Central memory CD4-positive, alpha-beta T cell (primary cell): Measurements from ENCODE around the gene GLCE.
A peak's percentile ranks its signal among the peaks of the same experiment; 100 is the strongest.

Experiments used
- DNase-seq: peaks from one replicate; pipeline ENCODE4 v3.0.0; 2022
- total RNA-seq, 3 experiments: gene quantifications; one replicate each; lab custom pipeline; 2026; lab: John Stamatoyannopoulos, UW

The GLCE gene
- 10.7 to 18.3 (median 10.8) reads per million in 3 experiments for total RNA-seq

DNA sequence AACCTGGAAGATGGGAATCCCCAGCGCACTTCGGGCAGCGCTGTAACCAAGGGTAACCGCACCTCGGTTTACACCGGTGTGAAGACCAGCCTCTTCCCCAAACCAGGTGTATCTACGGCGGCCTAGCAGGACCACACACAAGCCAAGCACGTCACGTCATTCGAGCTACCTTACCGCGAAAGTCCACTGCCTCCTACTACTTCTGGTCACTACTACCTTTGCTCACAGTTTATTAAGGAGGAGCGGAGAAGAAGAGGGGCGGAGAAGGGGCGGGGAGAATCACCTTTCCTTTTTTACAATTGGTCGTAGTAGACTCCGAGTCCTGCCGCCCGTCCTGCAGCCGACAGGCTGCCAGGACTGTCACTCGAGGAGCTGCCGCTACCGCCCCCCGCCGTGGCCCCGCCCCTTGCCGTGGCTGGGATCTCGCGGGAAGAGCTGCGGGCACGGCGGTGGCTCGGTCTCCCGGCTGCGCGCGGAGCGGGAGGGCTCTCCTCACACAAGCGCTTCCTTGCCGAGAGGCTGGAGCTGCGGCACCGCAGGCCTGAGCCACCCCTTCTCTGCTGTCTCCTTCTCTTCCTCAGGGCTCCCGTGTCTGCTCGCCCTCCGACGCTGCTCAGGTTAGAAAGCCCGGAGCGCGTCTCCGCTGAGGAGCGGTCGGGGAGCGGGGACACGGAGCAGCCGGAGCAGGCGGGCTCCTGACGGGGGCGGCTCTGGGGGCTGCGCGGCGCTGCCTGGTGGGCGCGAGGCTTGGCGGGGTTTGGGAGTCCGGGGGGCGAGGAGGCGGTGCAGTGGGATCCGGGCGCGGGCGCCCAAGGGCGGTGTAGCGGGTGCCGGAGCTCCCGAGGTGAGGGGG, at the start of gene GLCE:
GLCE (plus strand) TSS at position 495 of the 853 bp plus-strand sequence. CDS start 95,172 bp downstream, outside the sequence.
- peak; percentile 92 for DNase-seq

DNA sequence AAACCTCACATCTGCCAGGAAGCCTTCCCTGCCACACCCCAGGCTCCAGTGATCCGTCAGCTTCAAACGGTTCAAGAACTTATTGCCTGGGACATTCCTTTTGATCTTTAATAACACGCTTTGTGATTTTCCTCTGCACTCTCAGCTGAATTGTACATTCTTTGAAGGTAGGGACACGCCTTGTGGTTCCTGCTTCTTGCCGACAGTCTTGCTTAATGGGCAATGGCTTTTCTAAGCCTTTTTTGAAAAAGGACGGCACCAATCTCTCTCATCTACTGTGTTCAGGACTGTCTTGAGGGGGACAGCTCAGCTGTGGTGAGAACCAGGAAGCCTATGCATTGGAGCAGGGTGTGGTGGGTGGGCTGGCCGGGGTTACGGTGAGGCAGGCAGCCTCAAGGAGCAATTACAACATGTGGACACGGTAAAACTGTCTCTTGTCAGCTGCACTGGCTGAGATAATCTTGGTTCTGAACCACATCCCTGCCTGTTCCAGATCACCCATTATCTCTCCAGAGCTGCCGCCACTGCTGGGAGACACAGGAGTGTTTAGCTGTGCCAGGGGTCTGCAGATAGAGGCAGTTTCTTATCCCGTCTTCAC, 46.0 kb upstream of the GLCE start:
- DNase-seq = no peak

DNA sequence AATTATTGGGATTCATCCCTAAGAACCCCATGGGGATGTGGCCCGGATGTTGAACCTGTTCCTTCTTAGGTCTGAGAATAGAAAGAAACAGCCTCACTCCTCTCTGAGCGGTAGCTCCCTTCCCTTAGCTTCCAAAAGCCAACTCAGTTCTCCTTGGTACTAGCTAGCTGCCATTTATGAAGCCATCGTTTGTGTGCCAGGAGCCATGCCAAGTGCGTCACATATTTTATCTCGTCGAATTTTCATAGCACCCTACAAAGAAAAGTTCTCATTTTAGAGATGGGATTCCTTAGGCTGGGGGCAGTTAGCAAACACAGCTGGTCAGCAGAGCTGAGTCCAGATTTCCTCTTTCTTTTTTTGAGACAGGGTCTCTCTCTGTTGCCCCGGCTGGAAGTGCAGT, 45.4 kb upstream of the GLCE start:
- DNase-seq = no peak

DNA sequence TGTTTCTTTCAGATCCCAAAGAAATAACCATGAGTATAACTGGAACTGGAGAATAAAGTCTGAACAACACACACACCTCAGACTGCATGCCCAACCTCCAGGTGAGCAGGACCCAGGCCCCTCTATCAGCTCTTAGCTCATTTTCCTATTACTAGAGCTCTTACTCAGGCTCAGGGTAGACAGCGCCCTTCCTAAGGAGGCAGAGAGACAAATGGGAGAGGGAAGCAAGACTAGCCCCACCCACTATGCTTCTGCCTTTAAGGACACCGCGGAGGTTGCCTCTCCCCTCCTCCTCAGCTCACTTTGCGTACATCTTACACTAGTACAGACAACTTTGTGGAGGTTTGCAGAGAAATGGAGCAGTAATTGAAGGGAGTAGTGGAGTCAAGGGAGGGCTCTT, 44.0 kb upstream of the GLCE start:
- DNase-seq = no peak

DNA sequence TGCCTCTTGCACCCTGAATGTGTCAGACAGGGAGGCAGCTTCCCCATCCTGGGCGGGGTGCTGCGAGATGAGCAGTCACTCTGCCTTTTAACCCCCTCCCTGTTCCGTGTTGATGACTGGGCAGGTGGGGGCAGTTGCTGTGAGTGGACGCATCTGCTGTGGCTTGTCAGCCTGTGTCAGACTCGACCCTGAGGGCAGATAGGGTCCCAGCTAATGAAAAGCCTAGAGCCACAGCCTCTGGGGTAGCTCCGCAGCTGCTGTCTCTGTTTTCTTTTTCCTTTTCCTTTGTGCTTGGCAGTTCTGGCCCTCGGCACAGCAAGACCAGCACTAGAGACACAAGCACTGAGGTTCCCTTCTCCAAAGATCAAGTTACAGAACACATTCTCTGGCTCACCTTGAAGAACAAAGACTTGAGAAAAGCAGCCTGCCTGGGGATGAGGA, 43.0 kb upstream of the GLCE start:
- no peak for DNase-seq

DNA sequence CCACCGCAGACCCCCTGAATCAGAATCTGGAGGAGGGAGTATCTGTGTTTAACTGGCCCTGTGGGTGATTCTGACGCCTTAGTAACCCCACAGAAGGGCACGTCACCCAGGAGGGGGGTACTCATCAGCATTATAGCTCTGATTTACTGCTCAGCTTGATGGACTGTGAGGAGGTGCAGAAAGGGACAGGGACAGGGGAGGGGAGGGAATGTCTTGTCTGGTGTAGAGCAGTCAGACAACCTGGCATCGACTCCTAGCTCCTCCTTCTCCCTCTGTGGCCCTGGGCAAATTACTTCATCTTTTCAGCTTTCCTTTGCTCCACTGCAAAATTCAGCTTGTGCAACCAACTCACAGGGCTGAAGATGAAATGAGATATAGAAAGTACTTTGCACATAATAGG, 42.3 kb upstream of the GLCE start:
- DNase-seq = no peak

DNA sequence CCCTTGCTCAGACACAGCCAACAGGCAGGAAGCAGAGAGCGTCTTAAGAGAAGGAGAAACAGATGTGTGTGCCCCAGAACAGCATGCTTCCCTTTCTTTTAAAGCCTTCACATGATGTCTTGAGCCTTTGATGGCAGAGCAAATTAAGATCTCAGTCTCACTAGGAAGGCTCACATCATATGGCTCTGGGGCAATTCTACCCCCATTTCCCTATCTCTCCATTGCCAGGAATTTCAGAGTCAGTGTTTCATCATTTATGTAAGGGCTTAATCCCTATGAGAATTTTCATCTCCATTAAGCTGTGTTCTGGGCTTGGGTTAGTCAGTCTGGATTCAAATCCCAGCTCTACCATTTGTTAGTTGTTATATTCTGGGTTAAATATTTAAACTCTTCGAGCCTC, 41.4 kb upstream of the GLCE start:
- DNase-seq = no peak

DNA sequence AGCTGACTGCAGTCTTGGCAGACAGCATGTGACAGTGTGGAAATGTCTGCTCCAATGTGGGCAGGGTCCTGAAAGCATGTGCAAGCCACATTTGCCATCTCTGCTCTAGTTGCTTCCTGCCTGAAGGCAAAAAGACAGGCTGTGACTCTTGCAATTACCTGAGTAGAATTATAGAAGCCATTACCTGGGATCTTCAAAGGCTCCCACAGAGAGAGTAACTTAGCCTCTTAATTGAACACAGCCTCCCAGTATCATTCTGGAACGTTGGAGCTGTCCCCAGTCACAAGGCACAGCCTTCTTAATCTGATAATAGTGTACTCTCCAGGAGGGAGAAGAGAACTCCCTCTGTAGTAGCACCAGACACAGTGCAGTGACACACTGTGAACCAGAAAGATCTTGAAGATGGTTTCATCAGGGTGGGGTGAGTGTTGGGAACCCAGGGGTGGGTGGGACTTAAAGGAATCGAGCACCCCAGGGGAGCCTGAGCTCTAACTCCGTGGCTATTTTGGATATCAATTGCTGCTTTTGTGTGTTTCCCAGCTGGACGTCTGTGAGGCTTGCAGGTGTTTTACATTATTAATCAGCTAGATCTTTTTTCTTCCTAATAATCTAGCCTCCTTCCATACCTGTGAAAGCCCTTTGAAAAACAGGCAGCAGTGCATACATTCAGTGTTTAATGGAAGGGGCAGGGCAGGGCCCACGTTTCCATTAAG, 40.6 kb upstream of the GLCE start:
- DNase-seq = no peak

DNA sequence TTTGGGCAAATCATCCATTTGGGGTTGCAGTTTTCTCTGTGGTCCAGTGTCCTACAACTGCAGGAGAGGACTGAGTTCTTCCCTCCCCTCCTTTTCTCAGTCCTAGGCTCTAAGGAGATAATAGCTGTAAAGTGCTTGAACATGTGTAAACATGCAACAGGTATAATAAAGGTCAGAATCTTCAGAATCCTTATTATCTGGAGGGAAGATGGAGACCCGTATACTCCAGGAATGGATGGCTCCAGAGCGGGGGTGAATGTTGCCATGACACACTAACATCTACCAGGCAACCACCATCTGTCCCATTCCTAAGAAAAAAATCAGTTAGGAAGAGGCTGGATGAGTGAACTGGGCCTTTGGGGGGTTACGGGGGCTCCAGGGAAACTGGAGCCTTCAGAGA, 39.7 kb upstream of the GLCE start:
- no peak for DNase-seq

DNA sequence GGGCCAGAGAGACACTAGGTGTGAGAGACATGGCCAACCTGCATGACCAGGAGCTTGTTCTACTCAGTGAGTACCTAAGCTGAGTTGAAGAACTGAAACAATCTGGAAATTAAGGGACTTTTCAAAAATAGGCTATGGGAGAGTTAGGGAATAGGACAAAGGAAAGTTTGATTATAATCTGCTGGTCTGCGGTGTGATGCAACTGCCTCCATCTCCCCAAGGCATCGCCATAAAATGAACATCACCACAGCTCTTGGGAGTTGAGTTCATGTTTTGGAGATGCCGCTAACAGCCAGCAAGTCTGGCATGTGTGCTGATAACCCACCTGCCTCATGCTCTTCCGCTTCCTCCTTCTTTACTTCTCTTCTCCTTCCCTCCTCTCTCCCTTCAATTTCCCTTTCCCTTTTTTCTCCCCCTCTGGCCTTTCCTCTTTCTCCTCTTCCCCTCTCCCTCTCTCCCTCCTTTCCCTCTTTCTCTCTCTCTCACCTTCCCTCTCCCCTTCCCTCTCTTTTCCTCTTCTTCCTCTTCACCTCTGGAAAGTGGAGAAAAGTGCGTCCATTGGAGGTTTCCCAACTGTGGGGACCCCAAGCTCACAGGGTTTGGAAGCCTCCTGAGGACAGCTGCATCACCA, 39.1 kb upstream of the GLCE start:
- DNase-seq = no peak

DNA sequence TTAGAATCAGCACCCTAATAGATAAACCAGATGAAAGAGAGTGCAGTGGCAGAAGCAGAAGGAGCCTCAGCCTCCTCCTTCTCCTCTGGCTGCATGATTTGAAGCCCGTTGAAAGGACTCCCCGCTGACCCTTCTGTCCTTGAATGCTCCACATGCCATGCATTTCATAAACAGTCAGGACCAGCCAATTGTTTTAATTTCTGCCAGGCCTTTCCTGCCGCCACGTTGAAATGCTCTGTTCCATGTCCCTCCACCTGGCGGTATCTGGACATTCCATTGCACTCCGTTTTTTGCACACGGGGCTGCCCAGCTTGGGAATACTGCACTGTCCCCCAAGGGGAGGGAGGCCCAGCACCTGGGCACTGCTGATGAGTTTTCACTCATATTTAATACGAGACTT, 35.2 kb upstream of the GLCE start:
- no peak for DNase-seq

DNA sequence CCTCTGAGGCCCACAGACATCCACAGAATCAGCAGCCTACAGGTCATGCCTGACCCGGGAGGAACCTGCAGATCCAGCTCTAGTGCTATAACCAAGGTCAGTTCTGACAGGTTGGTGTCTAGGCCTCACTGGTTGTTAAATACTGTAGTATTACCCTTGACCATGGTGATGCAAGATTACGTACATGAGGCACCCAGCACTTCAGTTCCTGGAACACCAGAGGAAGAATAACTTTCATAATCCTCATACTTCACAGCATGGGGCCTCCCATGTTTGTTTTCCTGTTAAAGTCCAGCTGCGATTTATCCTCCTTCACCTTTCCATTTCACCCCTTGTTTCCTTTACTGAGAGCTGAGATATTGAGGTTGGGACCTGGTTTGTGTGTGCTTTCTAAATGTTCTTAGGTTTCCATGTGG, 34.4 kb upstream of the GLCE start:
- DNase-seq = no peak

DNA sequence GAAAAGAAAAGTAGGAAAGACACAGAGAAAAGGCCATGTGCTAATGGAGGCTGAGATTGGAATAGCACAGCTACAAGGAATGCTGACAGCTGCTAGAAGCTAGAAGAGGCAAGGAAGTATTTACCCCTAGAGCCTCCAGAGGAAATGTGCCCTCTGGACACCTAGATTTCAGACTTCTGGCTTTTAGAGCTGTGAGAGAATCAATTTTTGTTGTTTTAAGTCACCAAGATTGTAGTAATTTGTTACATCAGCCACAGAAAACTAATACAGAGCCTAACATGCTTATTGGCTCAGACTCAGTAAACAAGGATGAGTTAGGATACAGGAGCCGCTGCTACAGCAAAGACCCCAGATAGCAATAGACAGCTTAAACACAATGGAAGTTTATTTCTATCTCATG, 33.1 kb upstream of the GLCE start:
- no peak for DNase-seq

DNA sequence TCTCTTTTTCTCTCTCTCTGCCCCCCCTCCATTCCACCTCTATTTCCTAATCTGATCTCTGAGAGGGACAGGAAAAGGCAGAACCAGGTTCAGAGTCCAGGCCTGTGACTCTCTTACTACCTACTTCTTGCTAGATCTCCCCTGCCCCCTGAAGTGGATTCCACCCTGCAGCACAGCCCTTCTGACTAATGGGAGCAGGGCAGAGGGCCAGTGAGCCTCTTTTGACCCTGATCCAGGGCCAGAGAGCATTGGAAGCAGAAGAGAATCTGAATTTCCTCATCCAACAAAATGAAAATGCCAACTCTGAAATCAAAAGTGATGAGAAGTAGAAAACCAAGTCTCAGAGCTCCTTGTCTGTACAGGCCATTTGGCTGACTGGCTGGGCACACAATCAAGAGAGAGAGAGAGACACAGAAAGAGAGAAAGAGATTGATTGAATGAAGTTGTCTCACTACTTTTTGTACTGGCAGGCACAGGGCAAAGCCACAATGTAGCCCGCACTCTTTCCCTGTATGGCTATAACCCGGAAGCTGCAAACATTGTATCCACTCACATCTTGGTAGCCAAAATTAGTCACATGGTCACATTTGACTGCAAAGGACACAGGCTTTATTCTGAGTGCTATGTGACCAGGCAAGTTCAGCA, 31.6 kb upstream of the GLCE start:
- DNase-seq = no peak

DNA sequence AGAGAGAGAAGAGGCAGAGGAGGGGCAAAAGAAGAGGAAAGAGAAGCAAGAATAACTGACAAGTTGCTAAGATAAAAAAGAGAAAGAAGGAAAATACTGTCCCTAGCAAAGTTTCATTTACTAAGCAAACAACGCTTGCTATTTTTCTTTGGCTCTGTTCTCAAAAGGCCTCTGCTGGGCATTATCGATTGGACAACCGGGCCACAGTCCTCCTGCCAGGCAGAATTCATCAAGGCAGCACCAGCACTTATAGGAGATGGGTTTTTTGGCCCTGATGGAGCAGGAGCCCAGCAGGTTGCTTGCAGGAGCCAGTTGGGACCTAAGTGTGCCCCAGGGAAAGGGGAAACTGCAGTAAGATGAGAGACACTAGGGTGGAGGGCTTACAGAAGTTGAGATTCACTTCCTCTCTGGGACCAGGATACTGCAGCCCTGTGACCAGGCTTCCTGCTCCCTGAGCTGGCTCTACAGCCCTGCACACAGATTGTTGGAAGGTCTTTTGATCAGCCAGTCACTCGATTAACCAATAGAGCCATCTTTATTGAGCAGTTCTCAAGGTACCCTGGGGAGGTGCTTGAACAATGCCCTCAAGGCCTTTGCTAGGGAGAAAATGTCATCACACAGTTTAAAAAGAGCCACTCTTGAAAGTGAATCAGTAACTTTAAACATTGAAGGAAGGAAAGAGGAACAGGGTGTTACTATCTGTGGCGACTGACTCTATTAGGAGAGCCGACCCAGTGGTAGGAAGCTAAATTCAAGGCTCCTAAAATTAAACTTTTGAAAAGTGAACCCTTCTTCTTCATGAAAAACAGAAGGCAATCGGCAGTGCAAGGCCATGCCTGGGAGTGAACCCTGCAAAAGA, 28.8 kb upstream of the GLCE start:
- no peak for DNase-seq

DNA sequence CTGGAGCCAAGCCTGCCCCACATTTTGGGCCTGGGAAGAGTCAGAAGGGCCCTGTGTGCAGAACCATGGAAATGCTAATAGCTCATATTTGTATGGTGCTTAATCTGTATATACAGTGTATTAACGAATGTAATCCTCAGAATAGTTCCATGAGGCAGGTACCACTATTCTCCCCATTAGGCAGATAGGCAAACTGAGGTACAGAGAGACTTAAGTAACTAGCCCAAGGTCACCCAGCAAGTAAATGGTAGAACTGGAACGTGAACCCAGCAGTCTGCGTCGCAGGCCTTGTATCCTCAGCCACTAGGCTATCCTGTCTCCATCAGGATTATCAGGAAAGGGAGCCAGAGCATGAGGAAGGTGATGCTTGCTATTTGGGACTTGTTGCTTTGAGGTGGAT, 28.0 kb upstream of the GLCE start:
- DNase-seq = no peak

DNA sequence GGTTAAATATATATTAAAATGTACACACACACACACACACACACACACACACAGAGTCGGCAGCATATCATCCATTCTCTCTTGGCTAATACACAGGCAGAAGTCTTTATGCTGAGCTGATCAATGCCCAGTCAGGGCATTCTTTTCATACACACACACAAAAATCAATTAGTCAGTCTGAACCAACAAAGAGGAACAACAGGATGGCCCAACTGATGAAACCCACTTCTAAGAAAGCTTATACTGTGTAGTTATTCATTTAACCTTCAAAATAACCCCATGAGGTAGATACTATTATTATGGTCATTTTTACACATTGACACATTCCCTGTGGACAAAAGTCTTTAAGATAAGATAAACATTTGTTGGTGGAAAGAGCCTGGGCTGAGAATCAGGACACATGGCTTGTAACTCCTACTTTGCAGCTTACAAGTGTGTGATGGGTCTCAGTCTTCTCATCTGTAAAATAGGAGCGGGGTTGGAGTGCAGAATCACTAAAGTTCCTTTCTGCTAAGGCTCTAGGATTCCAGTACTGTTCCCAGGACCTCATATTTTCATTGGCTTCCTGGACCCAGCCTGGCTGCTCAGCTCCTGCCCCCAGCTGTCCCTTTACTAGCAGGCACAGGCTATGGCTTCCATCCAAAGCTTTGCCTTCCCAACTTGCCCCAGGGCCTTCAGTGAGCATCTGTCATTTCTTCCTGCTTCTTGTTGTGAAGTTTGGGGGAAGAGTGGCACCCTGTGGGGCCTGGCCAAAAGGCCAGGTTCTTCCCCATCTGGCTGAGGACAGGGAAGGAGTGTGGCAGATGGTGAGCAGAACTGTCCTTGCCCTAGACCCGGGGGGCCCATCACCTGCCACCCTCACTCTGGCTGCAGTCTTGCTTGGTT, 27.2 kb upstream of the GLCE start:
- no peak for DNase-seq

DNA sequence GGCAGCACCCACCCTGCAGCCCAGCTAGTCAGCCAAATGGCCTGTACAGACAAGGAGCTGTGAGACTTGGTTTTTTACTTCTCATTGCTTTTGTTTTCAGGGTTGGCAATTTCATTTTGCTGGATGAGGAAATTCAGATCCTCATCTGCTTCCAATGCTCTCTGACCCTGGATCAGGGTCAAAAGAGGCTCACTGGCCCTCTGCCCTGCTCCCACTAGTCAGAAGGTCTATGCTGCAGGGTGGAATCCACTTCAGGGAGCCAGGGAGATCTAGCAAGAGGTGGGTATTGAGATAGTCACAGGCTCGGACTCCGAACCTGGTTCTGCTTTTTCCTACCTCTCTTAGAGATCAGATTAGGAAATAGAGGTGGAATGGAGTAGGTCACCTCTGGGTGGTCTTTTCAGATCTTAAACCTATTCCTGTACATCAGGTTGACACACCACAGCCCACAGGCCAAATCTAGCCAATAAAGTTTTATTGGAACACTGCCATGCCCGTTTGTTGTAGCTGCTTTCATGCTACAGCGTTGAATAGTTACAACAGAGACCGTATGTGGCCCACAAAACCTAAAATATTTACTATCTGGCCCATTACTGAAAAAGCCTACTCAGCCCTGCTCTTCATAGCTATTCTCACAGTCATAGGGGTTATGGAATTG, 26.4 kb upstream of the GLCE start:
- no peak for DNase-seq

DNA sequence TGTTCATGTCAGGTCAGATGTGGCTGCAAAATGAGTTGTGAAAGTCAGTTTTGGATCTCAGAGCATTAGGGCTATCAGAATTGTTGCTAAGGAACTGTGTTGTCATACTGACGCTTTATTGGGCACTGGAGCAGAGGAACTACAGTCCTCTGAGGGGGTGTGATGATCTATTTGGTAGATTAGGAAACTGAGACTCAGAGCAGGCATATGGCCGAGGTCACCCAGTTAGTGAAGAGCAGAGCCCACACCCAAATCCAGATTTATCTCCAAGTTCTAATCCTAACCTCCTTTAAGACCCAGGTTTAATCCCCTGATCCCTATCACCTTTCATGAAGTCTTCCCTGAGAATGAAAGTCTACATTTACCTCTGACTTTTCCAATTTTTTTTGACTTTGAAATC, 25.6 kb upstream of the GLCE start:
- no peak for DNase-seq

DNA sequence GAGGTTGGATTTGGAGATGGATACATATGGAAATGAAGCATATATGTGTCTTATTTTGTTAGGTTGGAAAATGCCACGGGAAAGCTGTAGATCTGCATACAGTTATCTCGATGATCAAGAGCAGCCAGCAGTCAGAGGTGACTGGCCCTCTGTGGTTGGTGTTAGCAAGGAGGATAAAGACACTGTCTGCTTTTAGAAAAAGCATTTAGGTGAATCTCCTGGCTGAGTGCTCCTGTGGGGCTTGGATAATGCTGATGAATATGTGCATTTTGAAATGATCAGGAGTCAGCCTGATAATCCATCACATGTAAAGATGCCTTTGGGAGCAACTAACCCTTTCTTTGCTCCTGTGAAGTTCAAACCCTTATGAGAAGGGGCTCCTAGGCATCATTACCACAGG, 24.9 kb upstream of the GLCE start:
- DNase-seq = no peak
